ENCODE data around the gene DOCK9. TPM values are rescaled to one million over a fixed set of nuclear protein-coding genes. Genes with fewer than 3 reads are reported as not detected.
A peak's percentile ranks its signal among the peaks of the same experiment; 100 is the strongest.

DOCK9 gene
- total RNA-seq, 1 donor from 2014 or later = 88.4 TPM

GRCh38 chr13:99008577-99008976 lies 30.7 kb upstream of the DOCK9 start:
- Histone ChIP-seq H3K4me1 (peaks cover 19% of the 10 kb centered on the region), H3K27ac (peak overlapping the region; percentile 2), H3K27me3 (no peaks in the 10 kb centered on the region), H3K36me3 (no peaks in the 10 kb centered on the region), H3K9me3 (no peaks in the 10 kb centered on the region), H3K4me3 (no peak overlapping the region)
- no peak for DNase-seq (ENCODE audit: extremely low spot score in 2 of 2)
- intact Hi-C loops (cut with DNase I) = no loop called here
- TF ChIP-seq CTCF (IDR thresholded peaks at IDR 0.05) = no peak
- no peak for TF ChIP-seq POLR2AphosphoS5 (IDR thresholded peaks at IDR 0.05; ENCODE audit: insufficient read depth in 1 of 2, low read depth in 1 of 2)
- TF ChIP-seq POLR2A (IDR thresholded peaks at IDR 0.05) = no peak

GRCh38 chr13:99007414-99007986 lies 29.6 kb upstream of the DOCK9 start:
- Histone ChIP-seq H3K36me3 (no peaks in the 10 kb centered on the region), H3K4me1 (peaks cover 16% of the 10 kb centered on the region), H3K4me3 (no peak overlapping the region), H3K27me3 (no peaks in the 10 kb centered on the region), H3K27ac (no peak overlapping the region), H3K9me3 (no peaks in the 10 kb centered on the region)
- no peak for DNase-seq (ENCODE audit: extremely low spot score in 2 of 2)
- intact Hi-C loops (cut with DNase I) = no loop called here
- TF ChIP-seq POLR2A (IDR thresholded peaks at IDR 0.05) (no peak), POLR2AphosphoS5 (IDR thresholded peaks at IDR 0.05; ENCODE audit: insufficient read depth in 1 of 2, low read depth in 1 of 2) (no peak), CTCF (IDR thresholded peaks at IDR 0.05) (no peak)

- Histone ChIP-seq H3K4me1 (peaks cover 21% of the 10 kb centered on the region), H3K4me3 (no peak overlapping the region), H3K36me3 (no peaks in the 10 kb centered on the region), H3K27me3 (no peaks in the 10 kb centered on the region), H3K9me3 (no peaks in the 10 kb centered on the region), H3K27ac (no peak overlapping the region)
- intact Hi-C loops (cut with DNase I) = no loop called here
- no peak for DNase-seq (ENCODE audit: extremely low spot score in 2 of 2)
- no peak for TF ChIP-seq CTCF (IDR thresholded peaks at IDR 0.05)
- no peak for TF ChIP-seq POLR2A (IDR thresholded peaks at IDR 0.05)
- TF ChIP-seq POLR2AphosphoS5 (IDR thresholded peaks at IDR 0.05; ENCODE audit: insufficient read depth in 1 of 2, low read depth in 1 of 2) = no peak
Measured at GRCh38 chr13:99005609-99006008, 27.7 kb upstream of the DOCK9 start.

DNA sequence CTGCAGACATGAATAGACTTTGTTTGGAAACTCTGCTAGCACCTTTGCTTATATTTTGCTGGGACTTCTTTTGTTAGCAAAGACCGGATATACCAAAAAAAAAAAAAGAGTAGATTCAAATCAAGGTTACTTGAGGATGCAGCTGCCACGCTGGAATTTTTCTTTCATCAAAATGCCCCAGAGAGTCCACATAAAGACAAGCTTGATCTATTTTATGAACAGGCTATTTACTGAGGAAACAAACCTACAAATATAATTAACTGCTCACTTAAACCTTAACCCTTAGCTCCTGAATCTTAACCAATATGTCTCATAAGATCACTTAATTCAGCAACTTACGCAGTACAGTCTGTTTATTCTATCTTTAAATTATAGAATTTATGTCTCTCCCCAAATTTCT lies 27.1 kb upstream of the DOCK9 start:
- TF ChIP-seq POLR2AphosphoS5 (IDR thresholded peaks at IDR 0.05; ENCODE audit: insufficient read depth in 1 of 2, low read depth in 1 of 2) (no peak), CTCF (IDR thresholded peaks at IDR 0.05) (no peak), POLR2A (IDR thresholded peaks at IDR 0.05) (no peak)
- intact Hi-C loops (cut with DNase I) = no loop called here
- no peaks in the 10 kb centered on the region for H3K36me3 ChIP-seq
- no peaks in the 10 kb centered on the region for H3K9me3 ChIP-seq
- no peak overlapping the region for H3K4me3 ChIP-seq
- no peak overlapping the region for H3K27ac ChIP-seq
- H3K27me3 ChIP-seq = no peaks in the 10 kb centered on the region
- H3K4me1 ChIP-seq = peaks cover 27% of the 10 kb centered on the region
- DNase-seq (ENCODE audit: extremely low spot score in 2 of 2) = no peak

- H3K27me3 ChIP-seq = no peaks in the 10 kb centered on the region
- no peaks in the 10 kb centered on the region for H3K36me3 ChIP-seq
- H3K4me3 ChIP-seq = no peak overlapping the region
- no peaks in the 10 kb centered on the region for H3K9me3 ChIP-seq
- H3K27ac ChIP-seq = no peak overlapping the region
- DNase-seq (ENCODE audit: extremely low spot score in 2 of 2) = no peak
- TF ChIP-seq POLR2A (IDR thresholded peaks at IDR 0.05) (no peak), CTCF (IDR thresholded peaks at IDR 0.05) (no peak)
- intact Hi-C loops (cut with DNase I) = no loop called here
- peaks cover 30% of the 10 kb centered on the region for H3K4me1 ChIP-seq
Measured at GRCh38 chr13:99003851-99004471, 26.1 kb upstream of the DOCK9 start.
